Heart right ventricle (tissue), 16 donors: ENCODE results near the gene CD2BP2. TPM values are rescaled to one million over a fixed set of nuclear protein-coding genes. Genes with fewer than 3 reads are reported as not detected.
"Not testable (repeated sequence)": the region's sequence is repeated elsewhere in the genome, so short reads cannot be mapped to it uniquely, and the experiment has no call there.

ENCODE experiments used
- ATAC-seq, 8 donors: fragments of 200-7000 bp; cut with Tn5 transposase; one replicate each; pipeline ENCODE4 v1.9.1; 2020; ENCODE audit warnings: mild to moderate bottlenecking in 8 of 8, moderate library complexity in 8 of 8, moderate number of reproducible peaks in 1 of 8
- DNase-seq, 2 donors: peaks; one replicate each; pipeline ENCODE4 v3.0.0-alpha.2; 2020
- H3K27ac ChIP-seq, 10 donors: fragments of 200-600 bp; sonication (generic) in 2 of 10; one replicate each; pipeline versions ENCODE4 v1.5.0 to v1.8.0; 2020 to 2022; ENCODE audit warnings: mild to moderate bottlenecking in 3 of 10
- H3K27me3 ChIP-seq, 7 donors: fragments of 200-600 bp; one replicate each; pipeline ENCODE4 v1.8.0; 2021 to 2022; ENCODE audit warnings: mild to moderate bottlenecking in 2 of 7
- H3K36me3 ChIP-seq, 9 donors: fragments of 200-600 bp; sonication (generic) in 1 of 9; one replicate each; pipeline versions ENCODE4 v1.5.0 to v1.8.0; 2020 to 2022; ENCODE audit warnings: mild to moderate bottlenecking in 2 of 9
- H3K4me1 ChIP-seq, 9 donors: fragments of 200-600 bp; sonication (generic) in 1 of 9; one replicate each; pipeline versions ENCODE4 v1.5.0 to v1.8.0; 2020 to 2022; ENCODE audit warnings: mild to moderate bottlenecking in 4 of 9
- H3K4me3 ChIP-seq, 10 donors: fragments of 200-600 bp; sonication (generic) in 2 of 10; one replicate each; pipeline versions ENCODE4 v1.5.0 to v1.8.0; 2020 to 2022; ENCODE audit warnings: mild to moderate bottlenecking in 7 of 10, moderate library complexity in 2 of 10
- H3K9me3 ChIP-seq, 11 donors: fragments of 200-600 bp in 10 of 11; sonication (generic) in 2 of 11; one replicate each; pipeline versions ENCODE4 v1.5.0 to v1.8.0; 2013 to 2022; ENCODE audit warnings: mild to moderate bottlenecking in 2 of 11, control low read depth in 1 of 11, moderate library complexity in 1 of 11
- WGBS, 2 donors: extraction: QIAGEN DNeasy Blood & Tissue Kit; methylation state at CpG; one replicate each; pipeline ENCODE4 v1.1.7; 2013; ENCODE audit warnings: inconsistent platforms in 1 of 2; 5-methylcytosine and 5-hydroxymethylcytosine counted together
- intact Hi-C, 10 donors: fragments of 100-400 bp; cut with DNase I; formaldehyde crosslinking; loops; one replicate each; pipeline versions ENCODE4 v1.11.1 to v1.14.2; 2022
- polyA plus RNA-seq, 2 donors: library from polyadenylated mRNA; stranded (reverse); fragments of 200-250 nt; gene quantifications; one replicate each; pipeline ENCODE4 v1.2.3, GENCODE V29; 2013
- total RNA-seq, 10 donors: library from RNA; stranded (reverse); fragmentation: NEBNext Ultra II Directional in 3 of 10; extraction: Animal tissue kit (Norgen Biotek cat#: 25700) in 3 of 10; gene quantifications; one replicate each; pipeline versions ENCODE4 v1.2.1 to v1.2.4, GENCODE V29; 2021 to 2023
- TF ChIP-seq, protein P1 (sequence below), 9 donors: fragments of 200-600 bp; sonication (generic) in 2 of 9; IDR thresholded peaks; one replicate each; pipeline versions ENCODE4 v1.5.0 to v1.8.0; 2021 to 2022; ENCODE audit warnings: antibody characterized with exemption in 9 of 9, mild to moderate bottlenecking in 5 of 9, moderate library complexity in 1 of 9
- donor health status: Arrhythmogenic right ventricular cardiomyopathy.
- donor health status: ischemic (EF 13 %, LVEDD 7.1; RV severe dilation, severe dysfunction).
- donor health status: healthy with polysubstance abuse.
- donor health status: DM: no; HTN: yes; CAD: no.
- donor health status: DM: no; HTN: no; CAD: no.
- donor health status: ischemic (EF 25% LVEDD 6.9; RV normal size, moderate dysfunction).
- donor health status: ischemic (EF 25% LVEDD 5.7; RV mildly dilated, moderate dysfunction).
- donor health status: healthy.
- donor health status: DM: yes; HTN: yes; CAD: no.
- donor health status: Ischemic cardiomyopathy.
- donor health status: ischemic (EF 35%, LVEDD 5.7; RV mildly dilated, moderate dysfunction).
- donor health status: nonischemic (EF 11% LVEDD 7.7; RV severe dilation, severe dysfunction).
- donor health status: DM: yes; HTN: yes; CAD: no.
- donor health status: PGD.
- donor health status: ischemic (EF 29% LVEDD 5.4; RV normal size, mild dysfunction).
- donor health status: nonischemic (EF 23%, LVEDD 6.1; RV moderate dilation, normal function).

The CD2BP2 gene
- total and polyA plus RNA-seq, 12 donors: 19.9 to 48.8 (median 38.8) TPM

DNA sequence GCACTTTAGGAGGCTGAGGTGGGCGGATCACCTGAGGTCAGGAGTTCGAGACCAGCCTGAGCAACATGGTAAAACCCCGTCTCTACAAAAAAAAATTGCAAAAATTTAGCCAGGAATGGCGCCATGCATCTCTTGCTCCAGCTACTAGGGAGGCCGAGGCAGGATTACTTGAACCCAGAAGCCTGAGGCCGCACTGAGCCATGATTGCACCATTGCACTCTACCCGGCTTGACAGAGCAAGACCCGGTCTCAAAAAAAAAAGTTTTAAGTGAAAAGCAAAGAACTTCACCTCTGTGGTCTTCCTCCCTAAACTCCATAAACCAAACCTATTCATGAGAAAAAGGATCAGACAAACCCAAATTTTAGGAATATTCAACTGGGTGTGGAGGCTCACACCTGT lies 7.0 kb downstream of the CD2BP2 start:
- Histone ChIP-seq H3K27me3 (no peaks in the 10 kb centered on the region), H3K4me3 (no peak overlapping the region), H3K9me3 (no peaks in the 10 kb centered on the region), H3K36me3 (peaks cover 0 to 38% (median 22%) of the 10 kb centered on the region in 9 donors), H3K27ac (no peak overlapping the region), H3K4me1 (peaks cover 10 to 21% (median 15%) of the 10 kb centered on the region in 9 donors)
- intact Hi-C loops: no loop called here
- WGBS, 2 donors: 96 to 97% methylated on average over 8 of the region's 8 CpGs
- no peak for ATAC-seq
- TF ChIP-seq, protein P1, sequence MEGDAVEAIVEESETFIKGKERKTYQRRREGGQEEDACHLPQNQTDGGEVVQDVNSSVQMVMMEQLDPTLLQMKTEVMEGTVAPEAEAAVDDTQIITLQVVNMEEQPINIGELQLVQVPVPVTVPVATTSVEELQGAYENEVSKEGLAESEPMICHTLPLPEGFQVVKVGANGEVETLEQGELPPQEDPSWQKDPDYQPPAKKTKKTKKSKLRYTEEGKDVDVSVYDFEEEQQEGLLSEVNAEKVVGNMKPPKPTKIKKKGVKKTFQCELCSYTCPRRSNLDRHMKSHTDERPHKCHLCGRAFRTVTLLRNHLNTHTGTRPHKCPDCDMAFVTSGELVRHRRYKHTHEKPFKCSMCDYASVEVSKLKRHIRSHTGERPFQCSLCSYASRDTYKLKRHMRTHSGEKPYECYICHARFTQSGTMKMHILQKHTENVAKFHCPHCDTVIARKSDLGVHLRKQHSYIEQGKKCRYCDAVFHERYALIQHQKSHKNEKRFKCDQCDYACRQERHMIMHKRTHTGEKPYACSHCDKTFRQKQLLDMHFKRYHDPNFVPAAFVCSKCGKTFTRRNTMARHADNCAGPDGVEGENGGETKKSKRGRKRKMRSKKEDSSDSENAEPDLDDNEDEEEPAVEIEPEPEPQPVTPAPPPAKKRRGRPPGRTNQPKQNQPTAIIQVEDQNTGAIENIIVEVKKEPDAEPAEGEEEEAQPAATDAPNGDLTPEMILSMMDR (IDR thresholded peaks at IDR 0.05): no peak
- DNase-seq: no peak

DNA sequence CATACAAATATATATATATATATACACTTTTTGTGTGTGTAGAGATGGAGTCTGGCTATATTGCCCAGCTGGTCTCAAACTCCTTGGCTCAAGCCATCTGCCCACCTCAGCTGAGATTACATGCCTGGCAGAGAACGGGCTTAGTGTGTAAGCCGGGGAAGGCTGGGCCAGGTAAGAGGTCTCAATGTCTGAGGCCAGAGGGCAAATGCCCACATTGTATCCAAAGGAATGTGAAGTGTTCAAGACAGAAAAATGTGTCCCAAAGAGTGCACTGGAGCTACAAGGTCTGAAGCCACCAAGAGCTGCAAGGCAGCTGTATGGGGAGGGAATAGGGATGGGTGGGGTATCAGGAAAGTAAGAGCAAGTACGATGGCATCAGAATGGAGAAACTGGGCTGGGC lies 8.8 kb downstream of the CD2BP2 start:
- Histone ChIP-seq H3K27me3 (no peaks in the 10 kb centered on the region), H3K4me3 (no peak overlapping the region), H3K9me3 (no peaks in the 10 kb centered on the region), H3K36me3 (peaks cover 0 to 20% (median 11%) of the 10 kb centered on the region in 9 donors), H3K27ac (no peak overlapping the region), H3K4me1 (peaks cover 0 to 2% (median 0%) of the 10 kb centered on the region in 9 donors)
- intact Hi-C loops: no loop called here
- DNase-seq (no peak), ATAC-seq (no peak)
- TF ChIP-seq, protein P1 (IDR thresholded peaks at IDR 0.05): no peak
- WGBS, 2 donors: 93 to 98% methylated on average over 3 of the region's 3 CpGs

DNA sequence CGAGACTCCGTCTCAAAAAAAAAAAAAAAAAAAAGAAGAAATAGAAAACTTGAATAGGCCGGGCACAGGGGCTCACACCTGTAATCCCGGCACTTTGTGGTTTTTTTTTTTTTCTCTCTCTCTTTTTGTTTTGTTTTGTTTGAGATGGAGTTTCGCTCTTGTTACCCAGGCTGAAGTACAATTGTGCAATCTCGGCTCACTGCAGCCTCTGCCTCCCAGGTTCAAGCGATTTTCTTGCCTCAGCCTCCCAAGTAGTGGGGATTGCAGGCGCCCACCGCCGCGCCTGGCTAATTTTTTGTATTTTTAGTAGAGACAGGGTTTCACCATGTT lies 11.7 kb downstream of the CD2BP2 start:
- H3K27me3 ChIP-seq, H3K4me1 ChIP-seq, ATAC-seq, DNase-seq, H3K9me3 ChIP-seq, intact Hi-C loops, H3K36me3 ChIP-seq, H3K4me3 ChIP-seq, H3K27ac ChIP-seq: not testable (repeated sequence)
- 98% methylated on average over 11 of the region's 11 CpGs for WGBS, 2 donors

DNA sequence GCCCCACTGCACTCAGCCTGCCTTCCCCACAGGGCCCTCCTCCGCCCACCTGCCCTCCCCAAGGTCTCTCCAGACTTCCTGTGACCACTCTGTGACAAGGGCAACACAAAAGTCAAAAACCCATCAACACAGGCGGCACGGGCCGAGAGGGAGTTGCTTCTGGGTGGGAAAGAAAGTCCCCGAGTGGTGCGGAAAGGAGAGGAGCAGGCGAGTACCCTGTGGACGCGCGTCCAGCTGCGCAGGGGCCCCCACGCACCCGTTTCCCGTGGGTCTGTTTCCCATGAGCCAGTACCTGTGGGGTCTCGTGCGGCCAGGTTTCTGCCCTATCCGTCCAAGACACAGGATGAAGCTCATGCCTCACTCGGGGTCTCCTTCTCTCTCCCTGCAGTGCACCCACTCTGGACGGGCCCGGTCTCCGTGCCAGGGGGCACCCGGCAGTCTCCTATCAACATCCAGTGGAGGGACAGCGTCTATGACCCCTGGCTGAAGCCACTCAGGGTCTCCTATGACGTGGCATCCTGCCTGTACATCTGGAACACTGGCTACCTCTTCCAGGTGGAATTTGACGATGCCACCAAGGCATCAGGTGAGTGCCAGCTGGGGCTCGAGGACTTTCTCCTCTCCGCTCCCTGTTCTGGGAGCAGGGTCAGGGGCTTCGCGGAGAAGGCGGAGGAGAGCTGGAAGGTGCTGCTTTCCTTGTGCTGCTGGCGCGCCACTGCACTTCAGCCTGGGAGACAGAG lies 12.2 kb downstream of the CD2BP2 start:
- no peak for DNase-seq
- intact Hi-C loops: no loop called here

DNA sequence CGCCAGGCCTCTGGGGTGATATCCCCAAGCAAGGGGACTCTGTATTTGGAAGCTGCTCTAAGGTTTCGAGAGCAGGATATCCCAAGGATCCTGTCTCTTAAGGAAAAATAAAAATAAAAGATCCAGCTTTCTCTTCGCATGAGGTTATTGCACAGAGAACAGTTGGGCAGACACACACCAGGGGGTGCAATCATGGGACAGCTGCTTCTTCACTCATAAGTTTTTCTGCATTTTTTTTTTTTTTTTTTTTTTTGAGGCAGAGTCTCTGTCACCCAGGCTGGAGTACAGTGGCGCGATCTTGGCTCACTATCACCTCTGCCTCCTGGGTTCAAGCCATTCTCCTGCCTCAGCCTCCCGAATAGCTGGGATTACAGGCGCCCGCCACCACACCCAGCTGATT lies 13.1 kb downstream of the CD2BP2 start:
- H3K36me3 ChIP-seq, H3K4me1 ChIP-seq, DNase-seq, intact Hi-C loops, H3K9me3 ChIP-seq, H3K27me3 ChIP-seq, H3K27ac ChIP-seq, ATAC-seq, H3K4me3 ChIP-seq: not testable (repeated sequence)
- 92 to 95% methylated on average over 8 of the region's 8 CpGs for WGBS, 2 donors

More for the DNA sequence above, 12.2 kb downstream of the CD2BP2 start:
- Histone ChIP-seq H3K36me3 (no peaks in the 10 kb centered on the region), H3K27me3 (no peaks in the 10 kb centered on the region), H3K9me3 (no peaks in the 10 kb centered on the region), H3K4me1 (no peaks in the 10 kb centered on the region), H3K4me3 (no peak overlapping the region), H3K27ac (no peak overlapping the region)
- 94 to 96% methylated on average over 32 of the region's 32 CpGs for WGBS, 2 donors
- no peak for ATAC-seq
- TF ChIP-seq, protein P1 (IDR thresholded peaks at IDR 0.05): no peak
